HG03045 (cell line): ENCODE results near the gene KCNIP1.

ENCODE experiments used
- ATAC-seq: cut with Tn5 transposase; IDR thresholded peaks from one replicate; pipeline ENCODE4 v1.9.1; 2021; ENCODE audit warnings: mild to moderate bottlenecking, moderate library complexity; ENCODE audit not compliant: unreplicated experiment

KCNIP1 gene

GRCh38 chr5:170503990-170504596, at the start of gene KCNIP1:
Gene KCNIP1 (plus strand): TSS chr5:170504020.
- no peak for ATAC-seq

- ATAC-seq = no peak
These were observed 40.4 kb upstream of the KCNIP1 start for GRCh38 chr5:170463426-170463825.

DNA sequence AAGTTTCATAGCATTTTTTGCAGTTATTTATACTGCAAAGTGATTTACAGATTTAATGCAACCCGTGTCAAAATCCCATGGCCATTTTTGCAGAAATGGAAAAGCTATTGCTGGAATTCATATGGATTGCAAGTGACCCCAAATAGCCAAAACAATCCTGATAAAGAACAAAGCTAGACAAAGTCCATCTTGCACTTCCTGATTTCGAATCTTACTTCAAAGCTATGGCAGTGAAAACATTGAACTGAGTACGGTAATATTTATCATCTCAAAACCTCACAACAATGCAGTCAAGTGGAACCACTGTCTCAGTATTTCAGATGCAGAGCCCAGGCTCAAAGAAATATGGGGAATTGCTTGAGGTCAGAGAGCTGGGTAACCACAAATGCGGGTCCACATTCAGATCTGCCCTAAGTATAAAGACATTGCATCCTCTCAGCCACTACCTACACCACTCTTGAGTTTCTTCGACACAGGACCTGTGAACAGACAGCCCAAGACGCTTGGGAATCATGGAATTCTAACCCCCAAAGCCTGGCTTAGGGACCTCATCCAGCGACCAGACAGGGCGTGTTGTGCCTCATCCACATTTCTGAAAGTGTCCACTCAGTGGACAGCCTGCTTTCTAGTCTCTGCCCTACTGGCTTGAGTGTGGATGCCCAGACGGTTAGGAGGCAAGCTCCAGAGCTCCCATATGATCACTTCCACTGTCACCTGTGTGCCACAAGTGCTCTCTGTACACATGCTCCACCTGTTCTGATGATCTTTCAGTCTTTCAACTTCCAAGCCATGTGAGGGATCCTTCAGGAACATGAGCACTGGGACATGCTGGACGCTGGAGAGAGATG, 39.3 kb upstream of the KCNIP1 start:
- ATAC-seq = no peak

- no peak for ATAC-seq
These were observed 37.3 kb upstream of the KCNIP1 start for GRCh38 chr5:170466553-170466952.

- no peak for ATAC-seq
These were observed 36.7 kb upstream of the KCNIP1 start for GRCh38 chr5:170466988-170467707.

GRCh38 chr5:170468633-170469285, 35.1 kb upstream of the KCNIP1 start:
- no peak for ATAC-seq

DNA sequence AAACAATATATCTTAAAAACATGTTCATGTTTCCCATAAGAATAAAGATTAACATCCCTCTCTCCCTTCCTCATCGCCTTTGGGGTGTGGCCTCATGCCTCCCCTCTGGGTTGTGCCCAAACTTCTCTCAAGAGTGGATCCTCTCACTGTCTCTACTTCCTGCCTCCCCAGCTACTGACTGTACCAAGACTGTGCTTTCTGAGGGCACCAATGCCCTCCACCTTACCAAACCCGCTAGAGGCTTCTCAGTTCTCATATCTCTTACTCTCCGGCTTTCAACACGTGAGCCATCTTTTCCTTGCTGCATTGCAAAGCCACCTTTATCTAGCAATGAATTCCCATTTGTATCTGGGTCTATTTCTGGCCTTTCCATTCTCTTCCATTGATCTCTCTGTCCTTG, 34.4 kb upstream of the KCNIP1 start:
- no peak for ATAC-seq

GRCh38 chr5:170470275-170470674, 33.5 kb upstream of the KCNIP1 start:
- no peak for ATAC-seq

DNA sequence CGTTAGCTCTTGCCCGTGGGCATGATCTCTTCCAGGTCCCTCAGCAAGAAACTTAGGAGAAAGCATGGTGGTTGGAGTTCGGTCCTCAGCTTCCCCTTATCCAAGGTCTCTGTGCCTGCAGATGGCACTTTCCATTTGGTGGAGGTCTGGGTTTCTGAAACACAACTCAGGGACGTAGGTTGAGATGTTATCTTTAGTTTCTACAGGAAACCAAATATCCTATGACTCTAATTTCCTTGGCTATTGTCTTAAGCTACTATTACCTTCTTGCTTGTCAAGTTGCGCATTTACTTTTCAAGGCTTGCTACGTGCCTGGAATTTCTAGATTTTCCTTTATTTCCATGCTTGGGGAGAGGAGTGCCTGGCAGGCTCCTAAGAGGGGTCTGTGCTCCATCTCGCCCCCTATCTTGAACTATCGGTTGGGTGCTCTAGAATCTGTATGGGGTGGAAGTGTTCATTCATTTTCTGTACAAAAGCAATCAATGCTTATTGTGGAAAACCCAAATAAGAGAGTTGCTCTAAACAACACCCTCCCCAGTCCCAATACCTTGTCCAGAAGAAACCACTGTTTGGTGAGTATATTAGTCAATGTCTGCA, 32.9 kb upstream of the KCNIP1 start:
- no peak for ATAC-seq

DNA sequence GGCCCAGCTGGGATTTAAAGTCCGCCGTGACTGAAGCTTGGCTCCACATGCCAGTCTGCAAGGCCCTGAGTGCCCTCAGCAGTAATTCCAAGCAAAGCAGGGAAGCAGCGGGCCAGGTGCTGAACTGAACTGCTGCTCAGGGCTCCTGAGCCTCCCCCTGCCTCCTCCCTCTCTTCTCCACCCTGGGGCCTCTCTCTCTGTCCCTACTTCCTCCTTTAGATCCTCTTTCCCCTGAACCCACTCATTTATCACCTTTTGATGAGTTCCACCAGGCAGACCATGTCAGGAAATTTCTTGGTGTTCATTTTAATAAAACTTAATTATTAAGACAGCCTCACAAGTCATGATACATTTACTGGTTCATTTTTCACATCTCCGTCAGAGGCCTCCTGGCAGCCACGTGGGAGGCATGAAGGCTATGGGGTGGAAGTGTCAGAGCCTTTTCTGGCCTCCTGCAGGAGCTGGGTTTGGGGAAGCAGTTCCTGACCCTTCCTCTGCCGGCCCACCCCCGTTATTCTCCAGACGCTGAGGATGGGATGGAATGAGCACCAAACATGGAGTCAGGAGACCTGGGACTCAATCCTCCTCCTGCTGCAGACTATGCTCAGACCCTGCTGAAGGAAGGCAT, 32.2 kb upstream of the KCNIP1 start:
- ATAC-seq = no peak

- ATAC-seq = no peak
These were observed 30.2 kb upstream of the KCNIP1 start for GRCh38 chr5:170473642-170474041.

GRCh38 chr5:170474489-170475274, 29.1 kb upstream of the KCNIP1 start:
- ATAC-seq = no peak

GRCh38 chr5:170475294-170476000, 28.4 kb upstream of the KCNIP1 start:
- ATAC-seq = no peak

GRCh38 chr5:170476704-170477103, 27.1 kb upstream of the KCNIP1 start:
- no peak for ATAC-seq

DNA sequence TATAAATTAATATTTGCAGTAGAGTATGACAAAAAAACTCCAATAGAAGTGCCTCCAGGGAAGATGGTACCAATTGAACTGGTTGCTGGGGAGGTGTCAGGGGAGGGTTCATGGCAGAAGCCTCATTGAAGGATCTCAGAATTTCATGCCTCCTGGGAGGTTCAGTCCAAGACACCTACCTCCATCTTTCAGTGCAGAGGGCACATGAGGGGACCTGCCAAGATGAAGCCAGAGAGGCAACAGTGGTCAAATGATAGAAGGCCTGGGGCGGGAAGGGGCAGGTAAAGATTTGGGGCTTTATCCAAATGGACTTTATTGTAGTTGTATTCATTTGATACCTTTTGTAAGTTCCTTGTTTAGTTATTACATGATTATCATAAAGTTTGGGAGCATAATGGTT, 25.9 kb upstream of the KCNIP1 start:
- ATAC-seq = no peak

- no peak for ATAC-seq
These were observed 25.5 kb upstream of the KCNIP1 start for GRCh38 chr5:170478306-170478705.

- no peak for ATAC-seq
These were observed 24.3 kb upstream of the KCNIP1 start for GRCh38 chr5:170479484-170479883.

GRCh38 chr5:170480260-170480659, 23.6 kb upstream of the KCNIP1 start:
- no peak for ATAC-seq

DNA sequence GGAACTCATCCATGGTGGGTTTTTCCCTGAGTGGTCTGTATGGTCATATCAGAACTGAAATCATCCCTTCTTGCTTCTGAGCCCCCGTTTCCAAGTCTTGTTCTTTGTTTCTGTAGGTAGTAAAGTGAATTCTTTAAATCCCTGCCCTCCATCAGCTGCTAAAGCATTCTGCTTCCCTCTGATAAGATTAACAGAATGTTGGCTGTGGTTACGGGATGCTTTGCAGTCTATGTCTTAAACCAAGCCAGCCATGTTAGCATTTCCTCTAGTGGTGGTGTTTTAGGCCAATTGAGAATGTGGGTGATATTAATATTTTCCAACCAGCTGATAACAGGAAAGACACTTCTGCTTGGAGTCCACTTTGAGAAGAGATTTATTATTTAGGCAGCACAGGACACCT, 22.0 kb upstream of the KCNIP1 start:
- no peak for ATAC-seq
